Fibroblast of pulmonary artery (primary cell): ENCODE data around the gene GDPD4.

Source experiments
- DNase-seq: peaks from one replicate; pipeline ENCODE4 v3.0.0-alpha.2; 2010; ENCODE audit warnings: low read depth
- H3K4me3 ChIP-seq: replicated peaks from 2 replicates; pipeline ENCODE4 v1.5.1; 2011; ENCODE audit warnings: low read depth, mild to moderate bottlenecking, control low read depth, low read length, moderate library complexity
- CTCF ChIP-seq: IDR thresholded peaks from 2 replicates; pipeline ENCODE4 v1.5.1; 2011; ENCODE audit warnings: mild to moderate bottlenecking, control low read depth, low read length, inconsistent platforms; ENCODE audit errors: missing control alignments

GDPD4 gene

GRCh38 chr11:77249427-77249826 lies 52.1 kb downstream of the GDPD4 start:
- DNase-seq, result no peak
- TF ChIP-seq CTCF, result no peak

GRCh38 chr11:77244277-77245027 lies 57.0 kb downstream of the GDPD4 start:
- no peak for TF ChIP-seq CTCF
- DNase-seq, result peak; percentile 78
- no peak overlapping the region for H3K4me3 ChIP-seq

More at GRCh38 chr11:77249427-77249826, 52.1 kb downstream of the GDPD4 start:
- H3K4me3 ChIP-seq, result no peak overlapping the region

- H3K4me3 ChIP-seq, result no peak overlapping the region
- TF ChIP-seq CTCF, result no peak
- DNase-seq, result no peak
Measured at GRCh38 chr11:77236901-77237300, 64.6 kb downstream of the GDPD4 start.

GRCh38 chr11:77233011-77233410 lies 68.5 kb downstream of the GDPD4 start:
- TF ChIP-seq CTCF, result no peak
- no peak overlapping the region for H3K4me3 ChIP-seq
- DNase-seq, result no peak

GRCh38 chr11:77232242-77232641 lies 69.2 kb downstream of the GDPD4 start:
- no peak for TF ChIP-seq CTCF
- no peak for DNase-seq
- no peak overlapping the region for H3K4me3 ChIP-seq

- H3K4me3 ChIP-seq, result no peak overlapping the region
- DNase-seq, result no peak
- no peak for TF ChIP-seq CTCF
Measured at GRCh38 chr11:77231800-77232199, 69.7 kb downstream of the GDPD4 start.
